ENCODE data around the gene DYRK4.
A peak's percentile ranks its signal among the peaks of the same experiment; 100 is the strongest.
"Not testable (repeated sequence)": the region's sequence is repeated elsewhere in the genome, so short reads cannot be mapped to it uniquely, and the experiment has no call there.

The DYRK4 gene

GRCh38 chr12:4562034-4562657, at the start of gene DYRK4:
Gene DYRK4, plus strand, starts transcription at chr12:4562208. Its CDS starts 38 bp downstream, at chr12:4562246.
- Mint-ChIP-seq H3K36me3 (ENCODE audit: low read depth) (peaks cover 14% of the 10 kb centered on the region), H3K27me3 (peaks cover 38% of the 10 kb centered on the region), H3K4me3 (peak within 1 kb of the TSS; percentile 21), H3K9me3 (no peaks in the 10 kb centered on the region), H3K27ac (no peak within 1 kb of the TSS), H3K4me1 (ENCODE audit: low read depth) (peaks cover 9% of the 10 kb centered on the region)
- DNase-seq: peak; percentile 33

GRCh38 chr12:4518106-4518728, 43.8 kb upstream of the DYRK4 start:
- Mint-ChIP-seq H3K4me3 (no peak overlapping the region), H3K4me1 (ENCODE audit: low read depth) (no peaks in the 10 kb centered on the region), H3K9me3 (no peaks in the 10 kb centered on the region), H3K27me3 (no peaks in the 10 kb centered on the region), H3K27ac (no peak overlapping the region), H3K36me3 (ENCODE audit: low read depth) (peaks cover 63% of the 10 kb centered on the region)
- DNase-seq: no peak

GRCh38 chr12:4523443-4523842, 38.6 kb upstream of the DYRK4 start:
- H3K9me3 Mint-ChIP-seq; H3K27ac Mint-ChIP-seq; H3K4me1 Mint-ChIP-seq (ENCODE audit: low read depth); H3K27me3 Mint-ChIP-seq; H3K4me3 Mint-ChIP-seq; DNase-seq: not testable (repeated sequence)
- peaks cover 72% of the 10 kb centered on the region for H3K36me3 Mint-ChIP-seq (ENCODE audit: low read depth)

- no peak for DNase-seq
- Mint-ChIP-seq H3K4me3 (no peak overlapping the region), H3K4me1 (ENCODE audit: low read depth) (peaks cover 6% of the 10 kb centered on the region), H3K9me3 (no peaks in the 10 kb centered on the region), H3K27ac (no peak overlapping the region), H3K36me3 (ENCODE audit: low read depth) (peaks cover 63% of the 10 kb centered on the region), H3K27me3 (no peaks in the 10 kb centered on the region)
Observed at GRCh38 chr12:4526923-4527546, 35.0 kb upstream of the DYRK4 start.

GRCh38 chr12:4530160-4530559, 31.8 kb upstream of the DYRK4 start:
- no peak overlapping the region for H3K4me3 Mint-ChIP-seq
- peak overlapping the region; percentile 61 for H3K27ac Mint-ChIP-seq
- H3K9me3 Mint-ChIP-seq: no peaks in the 10 kb centered on the region
- H3K27me3 Mint-ChIP-seq: no peaks in the 10 kb centered on the region
- H3K4me1 Mint-ChIP-seq (ENCODE audit: low read depth): peaks cover 8% of the 10 kb centered on the region
- H3K36me3 Mint-ChIP-seq (ENCODE audit: low read depth): peaks cover 48% of the 10 kb centered on the region
- no peak for DNase-seq

- Mint-ChIP-seq H3K36me3 (ENCODE audit: low read depth) (peaks cover 47% of the 10 kb centered on the region), H3K4me1 (ENCODE audit: low read depth) (peaks cover 8% of the 10 kb centered on the region), H3K9me3 (no peaks in the 10 kb centered on the region), H3K4me3 (no peak overlapping the region), H3K27ac (no peak overlapping the region), H3K27me3 (no peaks in the 10 kb centered on the region)
- no peak for DNase-seq
Observed at GRCh38 chr12:4530982-4531586, 30.9 kb upstream of the DYRK4 start.

GRCh38 chr12:4535092-4535491, 26.9 kb upstream of the DYRK4 start:
- no peaks in the 10 kb centered on the region for H3K9me3 Mint-ChIP-seq
- DNase-seq: no peak
- H3K27me3 Mint-ChIP-seq: no peaks in the 10 kb centered on the region
- peaks cover 29% of the 10 kb centered on the region for H3K4me1 Mint-ChIP-seq (ENCODE audit: low read depth)
- no peak overlapping the region for H3K27ac Mint-ChIP-seq
- H3K36me3 Mint-ChIP-seq (ENCODE audit: low read depth): peaks cover 43% of the 10 kb centered on the region
- H3K4me3 Mint-ChIP-seq: no peak overlapping the region

GRCh38 chr12:4535871-4536270, 26.1 kb upstream of the DYRK4 start:
- Mint-ChIP-seq H3K4me1 (ENCODE audit: low read depth) (peaks cover 26% of the 10 kb centered on the region), H3K4me3 (no peak overlapping the region), H3K27me3 (no peaks in the 10 kb centered on the region), H3K36me3 (ENCODE audit: low read depth) (peaks cover 39% of the 10 kb centered on the region), H3K27ac (no peak overlapping the region), H3K9me3 (no peaks in the 10 kb centered on the region)
- no peak for DNase-seq

GRCh38 chr12:4538207-4539160, 23.5 kb upstream of the DYRK4 start, which contains the start of gene RAD51AP1:
Gene RAD51AP1, plus strand, starts transcription at chr12:4538890. Its CDS starts 50 bp downstream, at chr12:4538940.
- Mint-ChIP-seq H3K36me3 (ENCODE audit: low read depth) (peaks cover 58% of the 10 kb centered on the region), H3K4me3 (peak within 1 kb of the TSS; percentile 98)

GRCh38 chr12:4539167-4539870, 22.7 kb upstream of the DYRK4 start:
- H3K27me3 Mint-ChIP-seq: no peaks in the 10 kb centered on the region

More at GRCh38 chr12:4538207-4539160, 23.5 kb upstream of the DYRK4 start, which contains the start of gene RAD51AP1:
- peak; percentile 92 for DNase-seq
- Mint-ChIP-seq H3K9me3 (no peaks in the 10 kb centered on the region), H3K27ac (peak within 1 kb of the TSS; percentile 100), H3K4me1 (ENCODE audit: low read depth) (peaks cover 26% of the 10 kb centered on the region), H3K27me3 (no peaks in the 10 kb centered on the region)

GRCh38 chr12:4540170-4540569, 21.8 kb upstream of the DYRK4 start:
- H3K4me3 Mint-ChIP-seq: peak overlapping the region; percentile 98
- peak overlapping the region; percentile 100 for H3K27ac Mint-ChIP-seq
- no peaks in the 10 kb centered on the region for H3K27me3 Mint-ChIP-seq
- no peaks in the 10 kb centered on the region for H3K9me3 Mint-ChIP-seq
- no peak for DNase-seq
- peaks cover 24% of the 10 kb centered on the region for H3K4me1 Mint-ChIP-seq (ENCODE audit: low read depth)
- peaks cover 62% of the 10 kb centered on the region for H3K36me3 Mint-ChIP-seq (ENCODE audit: low read depth)

More at GRCh38 chr12:4539167-4539870, 22.7 kb upstream of the DYRK4 start:
- peak overlapping the region; percentile 100 for H3K27ac Mint-ChIP-seq
- H3K4me3 Mint-ChIP-seq: peak overlapping the region; percentile 98
- H3K4me1 Mint-ChIP-seq (ENCODE audit: low read depth): peaks cover 26% of the 10 kb centered on the region
- peaks cover 61% of the 10 kb centered on the region for H3K36me3 Mint-ChIP-seq (ENCODE audit: low read depth)
- no peaks in the 10 kb centered on the region for H3K9me3 Mint-ChIP-seq
- no peak for DNase-seq

GRCh38 chr12:4540638-4541037, 21.4 kb upstream of the DYRK4 start:
- H3K27ac Mint-ChIP-seq: no peak overlapping the region

GRCh38 chr12:4545195-4545594, 16.8 kb upstream of the DYRK4 start:
- Mint-ChIP-seq H3K27ac (no peak overlapping the region), H3K27me3 (no peaks in the 10 kb centered on the region), H3K4me3 (no peak overlapping the region), H3K9me3 (no peaks in the 10 kb centered on the region), H3K36me3 (ENCODE audit: low read depth) (peaks cover 82% of the 10 kb centered on the region), H3K4me1 (ENCODE audit: low read depth) (no peaks in the 10 kb centered on the region)
- no peak for DNase-seq

More at GRCh38 chr12:4540638-4541037, 21.4 kb upstream of the DYRK4 start:
- Mint-ChIP-seq H3K4me3 (no peak overlapping the region), H3K4me1 (ENCODE audit: low read depth) (peaks cover 24% of the 10 kb centered on the region), H3K36me3 (ENCODE audit: low read depth) (peaks cover 63% of the 10 kb centered on the region), H3K9me3 (no peaks in the 10 kb centered on the region), H3K27me3 (no peaks in the 10 kb centered on the region)
- DNase-seq: no peak

Measured in activated T-cell treated with anti-CD3 and anti-CD28 coated beads, Interleukin-2, amount 50 U/mL, for 24 hours (primary cell).